Measurements from ENCODE around the gene NEK2. TPM values are rescaled to one million over a fixed set of nuclear protein-coding genes. Genes with fewer than 3 reads are reported as not detected.

NEK2 gene
- total and polyA plus RNA-seq, 2 of the 13 experiments (the other 11 are each of a cell fraction or from before 2014, with no cell fraction given): 10.9 to 40.8 TPM

DNA sequence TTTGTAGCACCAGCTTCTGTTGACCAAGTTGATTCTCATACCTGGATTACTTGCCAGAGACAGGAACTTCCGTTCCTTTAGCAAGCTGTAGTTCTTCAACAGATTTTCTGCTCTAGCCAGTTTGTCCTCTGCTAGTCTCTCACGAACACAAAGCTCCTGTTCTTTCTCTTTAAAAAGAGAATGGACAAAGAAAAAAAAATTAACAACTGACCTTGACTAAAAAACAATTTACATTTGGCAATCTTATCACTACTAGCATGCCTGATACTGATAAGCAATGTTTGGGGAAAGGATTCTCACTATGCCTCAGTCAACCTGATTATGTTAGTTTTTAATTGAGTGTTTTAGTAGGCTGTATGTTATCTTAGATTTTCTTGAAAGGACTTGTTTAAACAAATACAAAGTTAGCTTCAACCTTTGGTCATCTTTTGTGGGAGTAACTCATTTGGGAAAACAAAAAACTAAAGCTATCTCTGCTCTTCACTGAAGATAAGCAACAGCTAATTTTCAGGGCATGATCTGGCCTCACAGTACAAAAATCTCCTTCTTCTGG is 8.3 kb downstream of the NEK2 start (continued):
- TF ChIP-seq HOXD1 (CRISPR knock-in tag; IDR thresholded peaks at IDR 0.05): peak; percentile 85
- TF ChIP-seq MXD4 (CRISPR knock-in tag; IDR thresholded peaks at IDR 0.05): 0 out of 2 replicates have a peak, but pooled peaks have one; percentile 27
- TF ChIP-seq SCMH1 (CRISPR knock-in tag; IDR thresholded peaks at IDR 0.05; ENCODE audit: borderline replicate concordance): no peak
- no peak for TF ChIP-seq ZNF549 (CRISPR knock-in tag; IDR thresholded peaks at IDR 0.05)
- TF ChIP-seq, protein P1, sequence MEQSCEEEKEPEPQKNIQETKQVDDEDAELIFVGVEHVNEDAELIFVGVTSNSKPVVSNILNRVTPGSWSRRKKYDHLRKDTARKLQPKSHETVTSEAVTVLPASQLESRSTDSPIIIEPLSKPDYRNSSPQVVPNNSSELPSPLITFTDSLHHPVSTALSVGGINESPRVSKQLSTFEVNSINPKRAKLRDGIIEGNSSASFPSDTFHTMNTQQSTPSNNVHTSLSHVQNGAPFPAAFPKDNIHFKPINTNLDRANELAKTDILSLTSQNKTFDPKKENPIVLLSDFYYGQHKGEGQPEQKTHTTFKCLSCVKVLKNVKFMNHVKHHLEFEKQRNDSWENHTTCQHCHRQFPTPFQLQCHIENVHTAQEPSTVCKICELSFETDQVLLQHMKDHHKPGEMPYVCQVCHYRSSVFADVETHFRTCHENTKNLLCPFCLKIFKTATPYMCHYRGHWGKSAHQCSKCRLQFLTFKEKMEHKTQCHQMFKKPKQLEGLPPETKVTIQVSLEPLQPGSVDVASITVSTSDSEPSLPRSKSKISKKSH (CRISPR knock-in tag; IDR thresholded peaks at IDR 0.05; ENCODE audit: borderline replicate concordance): no peak
- no peak for TF ChIP-seq KDM4B (CRISPR knock-in tag; IDR thresholded peaks at IDR 0.05)
- peak; percentile 74 for TF ChIP-seq ZNF205 (CRISPR knock-in tag; IDR thresholded peaks at IDR 0.05)
- no peak for TF ChIP-seq ZNF382 (CRISPR knock-in tag; IDR thresholded peaks at IDR 0.05; ENCODE audit: borderline replicate concordance)
- TF ChIP-seq FOXJ3 (CRISPR knock-in tag; IDR thresholded peaks at IDR 0.05; ENCODE audit: borderline replicate concordance): peak; percentile 94; the same call in 1 of the 2 replicates
- TF ChIP-seq ZNF343 (CRISPR knock-in tag; IDR thresholded peaks at IDR 0.05): no peak
- 0 out of 2 replicates have a peak, but pooled peaks have one; percentile 41 for TF ChIP-seq ZNF292 (CRISPR knock-in tag; IDR thresholded peaks at IDR 0.05; ENCODE audit: borderline replicate concordance, low read depth)
- TF ChIP-seq MIXL1 (CRISPR knock-in tag; IDR thresholded peaks at IDR 0.05): peak; percentile 93; the same call in 1 of the 2 replicates
- TF ChIP-seq NR1H2 (CRISPR knock-in tag; IDR thresholded peaks at IDR 0.05; ENCODE audit: borderline replicate concordance, low read depth): no peak
- TF ChIP-seq, protein P2, sequence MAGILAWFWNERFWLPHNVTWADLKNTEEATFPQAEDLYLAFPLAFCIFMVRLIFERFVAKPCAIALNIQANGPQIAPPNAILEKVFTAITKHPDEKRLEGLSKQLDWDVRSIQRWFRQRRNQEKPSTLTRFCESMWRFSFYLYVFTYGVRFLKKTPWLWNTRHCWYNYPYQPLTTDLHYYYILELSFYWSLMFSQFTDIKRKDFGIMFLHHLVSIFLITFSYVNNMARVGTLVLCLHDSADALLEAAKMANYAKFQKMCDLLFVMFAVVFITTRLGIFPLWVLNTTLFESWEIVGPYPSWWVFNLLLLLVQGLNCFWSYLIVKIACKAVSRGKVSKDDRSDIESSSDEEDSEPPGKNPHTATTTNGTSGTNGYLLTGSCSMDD (CRISPR knock-in tag; IDR thresholded peaks at IDR 0.05): no peak
- TF ChIP-seq ZNF510 (CRISPR knock-in tag; IDR thresholded peaks at IDR 0.05; ENCODE audit: low read depth): no peak
- no peak for TF ChIP-seq ZNF263 (CRISPR knock-in tag; IDR thresholded peaks at IDR 0.05)
- TF ChIP-seq HOXA5 (CRISPR knock-in tag; IDR thresholded peaks at IDR 0.05): no peak; the same call in 1 of the 2 replicates
- peak; percentile 91 for TF ChIP-seq TBX2 (CRISPR knock-in tag; IDR thresholded peaks at IDR 0.05; ENCODE audit: borderline replicate concordance)
- peak; percentile 72 for TF ChIP-seq CEBPG (CRISPR knock-in tag; IDR thresholded peaks at IDR 0.05)
- no peak for TF ChIP-seq PHB2 (IDR thresholded peaks at IDR 0.05; ENCODE audit: partially characterized antibody)
- TF ChIP-seq ZNF75D (CRISPR knock-in tag; IDR thresholded peaks at IDR 0.05; ENCODE audit: borderline replicate concordance): no peak
- TF ChIP-seq, protein P3, sequence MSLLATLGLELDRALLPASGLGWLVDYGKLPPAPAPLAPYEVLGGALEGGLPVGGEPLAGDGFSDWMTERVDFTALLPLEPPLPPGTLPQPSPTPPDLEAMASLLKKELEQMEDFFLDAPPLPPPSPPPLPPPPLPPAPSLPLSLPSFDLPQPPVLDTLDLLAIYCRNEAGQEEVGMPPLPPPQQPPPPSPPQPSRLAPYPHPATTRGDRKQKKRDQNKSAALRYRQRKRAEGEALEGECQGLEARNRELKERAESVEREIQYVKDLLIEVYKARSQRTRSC (CRISPR knock-in tag; IDR thresholded peaks at IDR 0.05; ENCODE audit: low read depth): no peak
- no peak for TF ChIP-seq FOXM1 (CRISPR knock-in tag; IDR thresholded peaks at IDR 0.05)
- TF ChIP-seq, protein P4, sequence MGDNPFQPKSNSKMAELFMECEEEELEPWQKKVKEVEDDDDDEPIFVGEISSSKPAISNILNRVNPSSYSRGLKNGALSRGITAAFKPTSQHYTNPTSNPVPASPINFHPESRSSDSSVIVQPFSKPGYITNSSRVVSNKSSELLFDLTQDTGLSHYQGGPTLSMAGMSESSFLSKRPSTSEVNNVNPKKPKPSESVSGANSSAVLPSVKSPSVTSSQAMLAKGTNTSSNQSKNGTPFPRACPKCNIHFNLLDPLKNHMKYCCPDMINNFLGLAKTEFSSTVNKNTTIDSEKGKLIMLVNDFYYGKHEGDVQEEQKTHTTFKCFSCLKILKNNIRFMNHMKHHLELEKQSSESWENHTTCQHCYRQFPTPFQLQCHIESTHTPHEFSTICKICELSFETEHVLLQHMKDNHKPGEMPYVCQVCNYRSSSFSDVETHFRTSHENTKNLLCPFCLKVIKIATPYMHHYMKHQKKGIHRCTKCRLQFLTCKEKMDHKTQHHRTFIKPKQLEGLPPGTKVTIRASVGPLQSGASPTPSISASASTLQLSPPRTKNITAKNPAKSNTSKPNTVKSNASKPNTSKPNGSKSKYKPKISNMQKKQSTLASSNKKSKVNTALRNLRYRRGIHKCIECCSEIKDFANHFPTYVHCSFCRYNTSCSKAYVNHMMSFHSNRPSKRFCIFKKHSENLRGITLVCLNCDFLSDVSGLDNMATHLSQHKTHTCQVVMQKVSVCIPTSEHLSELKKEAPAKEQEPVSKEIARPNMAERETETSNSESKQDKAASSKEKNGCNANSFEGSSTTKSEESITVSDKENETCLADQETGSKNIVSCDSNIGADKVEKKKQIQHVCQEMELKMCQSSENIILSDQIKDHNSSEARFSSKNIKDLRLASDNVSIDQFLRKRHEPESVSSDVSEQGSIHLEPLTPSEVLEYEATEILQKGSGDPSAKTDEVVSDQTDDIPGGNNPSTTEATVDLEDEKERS (CRISPR knock-in tag; IDR thresholded peaks at IDR 0.05): no peak
- no peak for TF ChIP-seq NFRKB (IDR thresholded peaks at IDR 0.05)
- TF ChIP-seq NR2F6 (IDR thresholded peaks at IDR 0.05): peak; percentile 89
- TF ChIP-seq NR2F6 (CRISPR knock-in tag; IDR thresholded peaks at IDR 0.05): peak; percentile 76

Data from HepG2 (cell line).